Common myeloid progenitor, CD34-positive (primary cell): ENCODE results near the gene SPEM3.
"Not testable (repeated sequence)": the region's sequence is repeated elsewhere in the genome, so short reads cannot be mapped to it uniquely, and the experiment has no call there.

ENCODE experiments used
- CTCF ChIA-PET: fragments of 350-600 bp; sonication (Branson Sonifier 250); formaldehyde crosslinking; loops from one replicate; lab custom pipeline; 2021; ENCODE audit warnings: antibody characterized with exemption; lab: Charles Lee
- POLR2A ChIA-PET: fragments of 350-600 bp; sonication (Branson Sonifier 250); formaldehyde crosslinking; loops from one replicate; lab custom pipeline; 2021; ENCODE audit warnings: antibody characterized with exemption; lab: Charles Lee
- DNase-seq, 3 donors: peaks; one replicate each; pipeline versions ENCODE4 v3.0.0 to v3.0.0-alpha.2; 2013
- H3K27ac ChIP-seq, 2 experiments: 1 replicate in 1 of 2; 2 replicates in 1 of 2; pipeline ENCODE4 v1.7.0; 2013; ENCODE audit warnings: inconsistent platforms in 2 of 2, low read length in 2 of 2, mild to moderate bottlenecking in 2 of 2, low read depth in 1 of 2, moderate library complexity in 1 of 2; ENCODE audit not compliant: severe bottlenecking in 2 of 2, insufficient read depth in 1 of 2, poor library complexity in 1 of 2
- H3K27me3 ChIP-seq, 5 experiments: replicated peaks in 2 of 5; 1 replicate in 3 of 5; 2 replicates in 2 of 5; pipeline versions ENCODE4 v1.6.1 to v1.7.0; 2013; ENCODE audit warnings: low read length in 4 of 5, mild to moderate bottlenecking in 2 of 5, moderate library complexity in 2 of 5, inconsistent platforms in 1 of 5; ENCODE audit not compliant: insufficient read depth in 5 of 5, control insufficient read depth in 4 of 5
- H3K36me3 ChIP-seq, 4 experiments: 1 replicate in 2 of 4; 2 replicates in 2 of 4; pipeline versions ENCODE4 v1.6.1 to v1.7.0; 2013; ENCODE audit warnings: low read length in 3 of 4, control low read depth in 1 of 4, mild to moderate bottlenecking in 1 of 4; ENCODE audit not compliant: control insufficient read depth in 4 of 4, insufficient read depth in 4 of 4
- H3K4me1 ChIP-seq, 4 experiments: 1 replicate in 3 of 4; 2 replicates in 1 of 4; pipeline versions ENCODE4 v1.6.1 to v1.7.1; 2013; ENCODE audit warnings: low read length in 3 of 4, mild to moderate bottlenecking in 3 of 4, control low read depth in 1 of 4, inconsistent platforms in 1 of 4, moderate library complexity in 1 of 4; ENCODE audit not compliant: control insufficient read depth in 4 of 4, insufficient read depth in 4 of 4; ENCODE audit errors: control extremely low read depth in 1 of 4
- H3K4me3 ChIP-seq, 7 experiments: 1 replicate in 4 of 7; 2 replicates in 3 of 7; pipeline versions ENCODE4 v1.5.1 to v1.7.0; 2013; ENCODE audit warnings: mild to moderate bottlenecking in 7 of 7, low read length in 6 of 7, moderate library complexity in 6 of 7, inconsistent platforms in 2 of 7, low read depth in 2 of 7, control low read depth in 1 of 7; ENCODE audit not compliant: insufficient read depth in 4 of 7, control insufficient read depth in 1 of 7; ENCODE audit errors: extremely low read depth in 1 of 7
- H3K9me3 ChIP-seq, 5 experiments: 1 replicate in 4 of 5; 2 replicates in 1 of 5; pipeline versions ENCODE4 v1.6.1 to v1.7.1; 2013; ENCODE audit warnings: low read length in 4 of 5, mild to moderate bottlenecking in 2 of 5, inconsistent platforms in 1 of 5, low read depth in 1 of 5, moderate library complexity in 1 of 5; ENCODE audit not compliant: control insufficient read depth in 4 of 5, insufficient read depth in 2 of 5; ENCODE audit errors: control extremely low read depth in 1 of 5
- WGBS: methylation state at CpG from one replicate; pipeline ENCODE4 v1.1.5; 2013; ENCODE audit not compliant: insufficient coverage; 5-methylcytosine and 5-hydroxymethylcytosine counted together

The SPEM3 gene

DNA sequence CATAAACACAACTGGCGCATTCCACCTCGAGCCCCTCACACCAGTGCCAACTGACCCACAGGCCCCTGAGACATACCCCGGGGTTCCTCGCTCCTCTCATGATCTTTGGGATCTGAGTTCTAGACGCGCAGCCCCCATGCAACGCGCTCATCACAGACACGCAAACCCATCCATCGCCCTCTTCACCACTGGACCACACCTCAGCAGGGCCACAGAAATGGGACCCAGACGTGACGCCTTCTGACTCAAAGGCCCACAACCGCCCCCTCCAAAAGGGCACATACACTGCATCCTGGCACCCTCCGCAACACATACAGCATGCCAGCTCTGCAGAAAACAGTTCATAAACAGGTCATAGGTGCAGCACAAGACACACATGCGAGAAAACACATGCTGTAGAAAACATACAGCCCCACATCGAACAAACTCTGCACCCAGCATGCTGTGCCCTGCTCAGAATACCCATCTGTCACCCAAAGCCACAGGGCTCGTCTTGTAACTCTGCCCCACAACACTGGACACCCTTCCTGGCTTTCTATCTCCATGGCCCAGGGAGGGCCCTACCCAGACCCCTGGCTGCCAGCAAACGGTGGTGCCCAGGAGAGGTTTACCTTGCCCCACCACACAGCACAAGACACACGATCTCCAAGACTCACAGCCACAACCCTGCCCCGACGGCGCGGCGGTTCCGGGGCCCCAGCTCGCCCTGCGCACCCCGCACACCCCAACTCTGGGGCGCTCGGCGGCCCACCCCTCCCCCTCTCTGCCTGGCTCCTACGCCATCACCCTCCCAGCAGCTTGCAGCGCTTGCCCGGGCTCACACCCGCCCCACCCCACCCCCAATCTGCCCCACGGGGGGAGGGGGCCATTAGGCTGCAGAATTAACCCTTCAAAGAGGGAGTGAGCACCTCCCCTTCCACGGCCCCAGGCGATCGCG is 49.9 kb downstream of the SPEM3 start:
- Histone ChIP-seq H3K4me1 (peaks cover 0 to 56% (median 51%) of the 10 kb centered on the region in 4 experiments), H3K36me3 (peaks cover 0 to 7% (median 0%) of the 10 kb centered on the region in 4 experiments), H3K27me3 (no peaks in the 10 kb centered on the region), H3K27ac (peak overlapping the region; percentile 66 to 87), H3K4me3 (peak overlapping the region; percentile 65 to 88 (median 79)), H3K9me3 (no peaks in the 10 kb centered on the region)
- WGBS, result 26% methylated on average over 28 of the region's 40 CpGs
- POLR2A ChIA-PET, result interaction anchor here (0.7 to 1.5 kb wide), 4 partner anchors 15 to 142 kb away, joined by 3 read pairs; no protein-coding TSS in a partner anchor
- DNase-seq, result peak; percentile 31 to 76 (median 65)
- CTCF ChIA-PET, result interaction anchor here (0.6 to 3.9 kb wide), 10 partner anchors 11 to 123 kb away, joined by 3 to 29 read pairs (median 4); partner anchors contain the start of gene TMEM102

DNA sequence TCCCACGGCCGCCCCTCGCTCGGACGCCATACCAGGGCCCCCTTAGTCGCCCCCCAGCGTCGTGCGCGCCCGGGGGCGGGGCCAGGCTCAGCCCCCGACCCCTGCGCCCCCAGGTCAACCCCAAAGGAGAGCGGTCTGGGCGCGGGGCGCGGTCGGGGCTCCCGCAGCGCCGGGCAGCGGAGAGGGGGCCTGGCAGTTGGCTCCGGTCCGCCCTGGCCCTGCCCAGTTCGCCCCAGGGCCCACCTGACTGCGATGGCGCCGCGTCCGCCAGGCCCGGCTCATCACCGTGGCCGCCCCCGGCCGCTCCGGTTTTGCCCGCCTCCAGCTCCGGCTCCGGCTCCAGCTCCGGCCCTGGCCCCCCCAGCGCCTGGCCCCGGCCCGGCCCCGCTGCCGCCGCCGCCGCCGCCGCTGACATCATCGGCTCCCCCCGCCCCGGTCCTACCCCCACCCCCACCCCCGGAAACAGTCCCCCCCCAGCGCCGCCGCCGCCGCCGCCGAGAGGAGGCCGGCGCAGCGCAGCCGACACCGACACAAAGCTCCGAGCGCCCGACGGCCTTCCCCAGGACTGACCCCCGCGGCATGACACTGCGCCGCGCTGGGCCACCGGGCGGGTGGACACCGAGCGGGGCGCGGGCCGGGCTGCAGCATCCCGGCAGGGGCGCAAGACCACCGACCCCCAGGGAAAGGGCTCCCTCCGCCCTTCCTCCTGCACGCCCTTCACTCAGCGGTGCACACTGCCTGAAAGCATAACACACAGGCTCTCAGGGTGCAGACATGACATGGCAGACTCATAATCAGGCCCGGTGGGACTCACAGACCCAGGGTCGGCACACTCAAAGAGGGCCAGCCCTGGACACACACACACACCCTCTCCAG is 50.8 kb downstream of the SPEM3 start, which contains the start of gene ZBTB4:
Gene ZBTB4 (minus strand): TSS at position 419 of the 876 bp plus-strand sequence. CDS start 12,830 bp downstream, outside the sequence.
- DNase-seq, result peak in 2 of 3 donors; percentile 60 to 69
- H3K36me3 ChIP-seq, result peaks cover 0 to 7% (median 0%) of the 10 kb centered on the region in 4 experiments
- CTCF ChIA-PET, result interaction anchor here (1.0 to 3.9 kb wide), 9 partner anchors 11 to 81 kb away, joined by 3 to 29 read pairs (median 5); partner anchors contain the start of gene TMEM102
- H3K4me3 ChIP-seq, result peak within 1 kb of the TSS; percentile 65 to 88 (median 79)
- no peaks in the 10 kb centered on the region for H3K9me3 ChIP-seq
- H3K27ac ChIP-seq, result peak within 1 kb of the TSS; percentile 66 to 87
- POLR2A ChIA-PET, result interaction anchor here (0.5 to 1.5 kb wide), 8 partner anchors 9 to 42 kb away, joined by 3 to 5 read pairs (median 3); no protein-coding TSS in a partner anchor
- 0% methylated on average over 37 of the region's 92 CpGs for WGBS
- H3K4me1 ChIP-seq, result peaks cover 0 to 57% (median 53%) of the 10 kb centered on the region in 4 experiments
- H3K27me3 ChIP-seq, result no peaks in the 10 kb centered on the region

DNA sequence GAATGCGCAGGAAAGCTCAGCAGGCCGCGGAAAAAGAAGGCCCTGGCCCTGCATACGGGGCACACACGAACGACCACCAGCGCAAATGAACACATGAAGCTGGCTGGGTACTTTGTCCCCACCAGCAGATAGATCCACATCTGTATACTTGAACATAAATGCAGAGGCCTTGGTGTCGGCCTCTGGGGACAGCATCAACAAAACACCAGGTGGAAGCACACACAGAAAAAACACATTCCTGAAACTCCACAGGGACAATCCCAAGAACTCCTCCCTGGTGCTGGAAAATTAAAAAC is 51.4 kb downstream of the SPEM3 start:
- Histone ChIP-seq H3K36me3 (peaks cover 0 to 7% (median 0%) of the 10 kb centered on the region in 4 experiments), H3K9me3 (no peaks in the 10 kb centered on the region), H3K4me1 (peaks cover under 1 to 59% (median 55%) of the 10 kb centered on the region in 4 experiments), H3K27me3 (no peaks in the 10 kb centered on the region), H3K4me3 (peak overlapping the region; percentile 33 to 88 (median 71)), H3K27ac (peak overlapping the region; percentile 46 to 82)
- no peak for DNase-seq
- ChIA-PET CTCF (interaction anchor here (1.0 to 2.1 kb wide), 5 partner anchors 28 to 67 kb away, joined by 3 to 9 read pairs (median 5); partner anchors contain the start of gene TMEM102), POLR2A (interaction anchor here (0.5 to 1.4 kb wide), 6 partner anchors 9 to 43 kb away, joined by 3 to 5 read pairs (median 4); no protein-coding TSS in a partner anchor)
- WGBS, result 20% methylated on average over 1 of the region's 8 CpGs

- no CpG with 5 or more reads among the region's 4 CpGs for WGBS
- H3K36me3 ChIP-seq, H3K9me3 ChIP-seq, POLR2A ChIA-PET, H3K27me3 ChIP-seq, DNase-seq: not testable (repeated sequence)
- CTCF ChIA-PET, result interaction anchor here (1.1 to 2.1 kb wide), 2 partner anchors 45 to 79 kb away, joined by 3 to 9 read pairs; partner anchors contain the start of gene TMEM102
- Histone ChIP-seq H3K4me1 (peaks cover 8 to 62% (median 59%) of the 10 kb centered on the region in 4 experiments), H3K4me3 (peak within 1 kb of the TSS in 2 of 7 experiments; percentile 65 to 88), H3K27ac (peak within 1 kb of the TSS in 1 of 2 experiments; percentile 82)
Observed at GRCh38 chr17:7481275-7481674, 52.6 kb downstream of the SPEM3 start, which contains the start of gene SLC35G6. SLC35G6 (plus strand) TSS chr17:7481446; CDS start chr17:7481517, 71 bp downstream.

DNA sequence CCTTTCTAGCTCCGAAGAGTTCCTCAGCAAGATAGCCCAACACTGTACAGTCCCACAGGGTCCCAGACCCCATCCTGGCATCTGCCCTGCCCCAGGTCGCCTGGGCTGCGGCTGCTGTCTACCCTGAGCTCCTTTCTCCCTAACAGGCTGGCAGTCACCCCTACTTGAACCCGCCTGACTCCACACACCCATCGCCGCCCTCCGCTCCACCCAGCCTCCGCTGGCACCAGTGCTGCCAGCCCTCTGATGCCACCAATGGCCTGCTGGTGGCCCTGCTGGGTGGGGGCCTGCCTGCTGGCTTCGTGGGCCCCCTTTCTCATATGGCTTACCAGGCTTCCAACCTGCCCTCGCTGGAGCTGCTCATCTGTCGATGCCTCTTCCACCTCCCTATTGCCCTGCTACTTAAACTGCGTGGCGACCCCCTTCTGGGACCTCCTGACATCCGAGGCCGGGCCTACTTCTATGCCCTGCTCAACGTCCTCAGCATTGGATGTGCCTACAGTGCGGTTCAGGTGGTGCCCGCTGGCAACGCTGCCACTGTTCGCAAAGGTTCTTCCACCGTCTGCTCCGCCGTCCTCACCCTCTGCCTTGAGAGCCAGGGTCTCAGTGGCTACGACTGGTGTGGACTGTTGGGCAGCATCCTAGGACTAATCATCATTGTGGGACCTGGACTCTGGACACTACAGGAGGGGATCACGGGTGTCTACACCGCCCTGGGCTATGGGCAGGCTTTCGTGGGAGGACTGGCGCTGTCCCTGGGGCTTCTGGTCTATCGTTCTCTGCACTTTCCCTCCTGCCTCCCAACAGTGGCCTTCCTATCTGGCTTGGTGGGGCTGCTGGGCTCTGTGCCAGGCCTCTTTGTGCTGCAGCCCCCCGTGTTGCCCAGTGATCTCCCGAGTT is 53.4 kb downstream of the SPEM3 start:
- H3K4me3 ChIP-seq, result peak overlapping the region in 1 of 7 experiments; percentile 90

More for the DNA sequence above, 53.4 kb downstream of the SPEM3 start:
- H3K36me3 ChIP-seq, DNase-seq, H3K27me3 ChIP-seq, POLR2A ChIA-PET, H3K9me3 ChIP-seq: not testable (repeated sequence)
- CTCF ChIA-PET, result interaction anchor here (1.1 kb wide), 1 partner anchor 78 kb away, joined by 3 read pairs; no protein-coding TSS in a partner anchor
- peak overlapping the region in 1 of 2 experiments; percentile 100 for H3K27ac ChIP-seq
- 97% methylated on average over 27 of the region's 31 CpGs for WGBS
- H3K4me1 ChIP-seq, result peaks cover 12 to 65% (median 55%) of the 10 kb centered on the region in 4 experiments
